ENCODE data around the gene OOSP4A.

Gene OOSP4A

GRCh38 chr11:59983212-59983611, 19.4 kb downstream of the OOSP4A start:
- no peak for TF ChIP-seq CTCF (IDR thresholded peaks at IDR 0.05)
- H3K9ac ChIP-seq = no peak overlapping the region

GRCh38 chr11:59984368-59984767, 20.5 kb downstream of the OOSP4A start:
- no peak overlapping the region for H2AFZ ChIP-seq
- H3K4me1 ChIP-seq = no peaks in the 10 kb centered on the region
- H3K9ac ChIP-seq = no peak overlapping the region
- no peak for TF ChIP-seq CTCF (IDR thresholded peaks at IDR 0.05)
- no peak overlapping the region for H3K27ac ChIP-seq
- H3K79me2 ChIP-seq = no peaks in the 10 kb centered on the region
- no peaks in the 10 kb centered on the region for H3K36me3 ChIP-seq (ENCODE audit: control insufficient read depth, insufficient read depth, low read length)
- H3K4me2 ChIP-seq (ENCODE audit: low read length) = no peak overlapping the region
- H3K4me3 ChIP-seq (ENCODE audit: low read depth, low read length) = no peak overlapping the region
- no peaks in the 10 kb centered on the region for H3K9me3 ChIP-seq (ENCODE audit: control insufficient read depth, low read length)
- no peaks in the 10 kb centered on the region for H3K27me3 ChIP-seq (ENCODE audit: control insufficient read depth, insufficient read depth, low read length)

More at GRCh38 chr11:59983212-59983611, 19.4 kb downstream of the OOSP4A start:
- no peak overlapping the region for H3K27ac ChIP-seq
- no peaks in the 10 kb centered on the region for H3K4me1 ChIP-seq
- H3K36me3 ChIP-seq (ENCODE audit: control insufficient read depth, insufficient read depth, low read length) = no peaks in the 10 kb centered on the region
- no peak overlapping the region for H2AFZ ChIP-seq
- no peaks in the 10 kb centered on the region for H3K79me2 ChIP-seq
- no peak overlapping the region for H3K4me2 ChIP-seq (ENCODE audit: low read length)
- no peaks in the 10 kb centered on the region for H3K9me3 ChIP-seq (ENCODE audit: control insufficient read depth, low read length)
- no peaks in the 10 kb centered on the region for H3K27me3 ChIP-seq (ENCODE audit: control insufficient read depth, insufficient read depth, low read length)
- no peak overlapping the region for H3K4me3 ChIP-seq (ENCODE audit: low read depth, low read length)

GRCh38 chr11:59990421-59990820, 26.6 kb downstream of the OOSP4A start:
- Histone ChIP-seq H3K4me2 (ENCODE audit: low read length) (no peak overlapping the region), H3K27ac (no peak overlapping the region), H2AFZ (no peak overlapping the region), H3K4me1 (no peaks in the 10 kb centered on the region), H3K9me3 (ENCODE audit: control insufficient read depth, low read length) (no peaks in the 10 kb centered on the region), H3K27me3 (ENCODE audit: control insufficient read depth, insufficient read depth, low read length) (no peaks in the 10 kb centered on the region), H3K9ac (no peak overlapping the region), H3K36me3 (ENCODE audit: control insufficient read depth, insufficient read depth, low read length) (no peaks in the 10 kb centered on the region), H3K4me3 (ENCODE audit: low read depth, low read length) (no peak overlapping the region), H3K79me2 (no peaks in the 10 kb centered on the region)
- TF ChIP-seq CTCF (IDR thresholded peaks at IDR 0.05) = no peak

GRCh38 chr11:59992425-59992824, 28.6 kb downstream of the OOSP4A start:
- H3K9me3 ChIP-seq (ENCODE audit: control insufficient read depth, low read length) = no peaks in the 10 kb centered on the region
- no peak overlapping the region for H3K4me3 ChIP-seq (ENCODE audit: low read depth, low read length)
- no peak for TF ChIP-seq CTCF (IDR thresholded peaks at IDR 0.05)
- H3K4me1 ChIP-seq = no peaks in the 10 kb centered on the region
- H3K27ac ChIP-seq = no peak overlapping the region
- H3K4me2 ChIP-seq (ENCODE audit: low read length) = no peak overlapping the region
- H2AFZ ChIP-seq = no peak overlapping the region
- H3K9ac ChIP-seq = no peak overlapping the region
- H3K27me3 ChIP-seq (ENCODE audit: control insufficient read depth, insufficient read depth, low read length) = no peaks in the 10 kb centered on the region
- no peaks in the 10 kb centered on the region for H3K36me3 ChIP-seq (ENCODE audit: control insufficient read depth, insufficient read depth, low read length)
- H3K79me2 ChIP-seq = no peaks in the 10 kb centered on the region

GRCh38 chr11:59997800-59998199, 34.0 kb downstream of the OOSP4A start:
- no peak overlapping the region for H3K9ac ChIP-seq
- H3K4me1 ChIP-seq = no peaks in the 10 kb centered on the region
- H3K36me3 ChIP-seq (ENCODE audit: control insufficient read depth, insufficient read depth, low read length) = no peaks in the 10 kb centered on the region
- H3K79me2 ChIP-seq = no peaks in the 10 kb centered on the region
- no peak overlapping the region for H3K27ac ChIP-seq
- TF ChIP-seq CTCF (IDR thresholded peaks at IDR 0.05) = no peak
- H3K9me3 ChIP-seq (ENCODE audit: control insufficient read depth, low read length) = no peaks in the 10 kb centered on the region
- H2AFZ ChIP-seq = no peak overlapping the region
- H3K4me3 ChIP-seq (ENCODE audit: low read depth, low read length) = no peak overlapping the region
- H3K4me2 ChIP-seq (ENCODE audit: low read length) = no peak overlapping the region
- H3K27me3 ChIP-seq (ENCODE audit: control insufficient read depth, insufficient read depth, low read length) = no peaks in the 10 kb centered on the region

Measured in parathyroid adenoma (tissue), 2 donors.